Psoas muscle (tissue), 8 donors: ENCODE measurements around the gene ZBED4. TPM values are rescaled to one million over a fixed set of nuclear protein-coding genes. Genes with fewer than 3 reads are reported as not detected.

ENCODE experiments used
- ATAC-seq, 4 donors: fragments of 200-7000 bp; cut with Tn5 transposase; one replicate each; pipeline ENCODE4 v1.9.1; 2020; ENCODE audit warnings: moderate library complexity in 3 of 4, mild to moderate bottlenecking in 2 of 4
- DNase-seq, 2 donors: peaks; one replicate each; pipeline ENCODE4 v3.0.0-alpha.2; 2020
- H3K27ac ChIP-seq: fragments of 200-600 bp; one replicate; pipeline ENCODE4 v1.8.0; 2022
- H3K27me3 ChIP-seq, 3 donors: fragments of 200-600 bp in 1 of 3; one replicate each; pipeline versions ENCODE4 v1.6.1 to v1.8.0; 2013 to 2022; ENCODE audit warnings: low read length in 2 of 3, mild to moderate bottlenecking in 2 of 3, moderate library complexity in 1 of 3; ENCODE audit not compliant: insufficient read depth in 3 of 3
- H3K36me3 ChIP-seq, 2 donors: fragments of 200-600 bp in 1 of 2; one replicate each; pipeline versions ENCODE4 v1.6.1 to v1.8.0; 2013 to 2022; ENCODE audit warnings: low read depth in 1 of 2, mild to moderate bottlenecking in 1 of 2, moderate library complexity in 1 of 2; ENCODE audit not compliant: insufficient read depth in 1 of 2
- H3K4me1 ChIP-seq: fragments of 200-600 bp; one replicate; pipeline ENCODE4 v1.8.0; 2022
- H3K4me3 ChIP-seq: fragments of 200-600 bp; one replicate; pipeline ENCODE4 v1.8.0; 2022; ENCODE audit warnings: mild to moderate bottlenecking
- H3K9me3 ChIP-seq: fragments of 200-600 bp; one replicate; pipeline ENCODE4 v1.8.0; 2022
- CTCF ChIP-seq: fragments of 200-600 bp; IDR thresholded peaks from one replicate; pipeline ENCODE4 v1.8.0; 2022; ENCODE audit warnings: antibody characterized with exemption
- WGBS, 3 donors: extraction: QIAGEN DNeasy Blood & Tissue Kit; methylation state at CpG; one replicate each; pipeline versions ENCODE4 v1.1.6 to v1.1.7; 2013; 5-methylcytosine and 5-hydroxymethylcytosine counted together
- intact Hi-C, 2 donors: fragments of 100-400 bp; cut with DNase I; formaldehyde crosslinking; loops; one replicate each; pipeline versions ENCODE4 v1.11.0 to v1.14.2; 2022
- polyA plus RNA-seq, 3 donors: library from polyadenylated mRNA; stranded (reverse); fragments of 200-250 nt; gene quantifications; one replicate each; pipeline ENCODE4 v1.2.3, GENCODE V29; 2013
- total RNA-seq, 4 donors: library from RNA; stranded (reverse); fragmentation: NEBNext Ultra II Directional in 2 of 4; extraction: Animal tissue kit (Norgen Biotek cat#: 25700) in 2 of 4; gene quantifications; one replicate each; pipeline versions ENCODE4 v1.2.1 to v1.2.4, GENCODE V29; 2021 to 2023
- donor health status: healthy with polysubstance abuse.
- donor health status: DM: no; HTN: no; CAD: no; lungs with moderate emphysema.
- donor health status: Bipolar disorder and iron deficiency.
- donor health status: healthy.
- donor health status: DM: yes; HTN: yes; CAD: no.
- donor health status: DM: no; HTN: no; CAD: no.
- donor health status: DM: no; HTN: no; CAD: no.
- donor health status: DM: yes; HTN: yes; CAD: no.

ZBED4 gene
- total and polyA plus RNA-seq, 7 donors = 3.3 to 17.9 (median 8.3) TPM

- WGBS, 3 donors = 88 to 95% (median 89%) methylated on average over 23 to 24 of the region's 24 CpGs
- intact Hi-C loops = loop anchor here in 1 of 2 donors (10.0 kb wide), 1 partner anchor 259 kb away; the partner anchor contains the start of gene TRABD
- H3K36me3 ChIP-seq = peaks cover 0 to 44% of the 10 kb centered on the region in 2 donors
- peaks cover 6% of the 10 kb centered on the region for H3K4me1 ChIP-seq
- no peak for DNase-seq
- ATAC-seq = no peak
- H3K4me3 ChIP-seq = no peak overlapping the region
- no peak for TF ChIP-seq CTCF
- H3K27ac ChIP-seq = no peak overlapping the region
- H3K9me3 ChIP-seq = no peaks in the 10 kb centered on the region
- peaks cover 0 to 5% (median 0%) of the 10 kb centered on the region in 3 donors for H3K27me3 ChIP-seq
These were observed 72.0 kb downstream of the ZBED4 start for GRCh38 chr22:49925525-49926128.

- peaks cover 0 to 31% of the 10 kb centered on the region in 2 donors for H3K36me3 ChIP-seq
- intact Hi-C loops = loop anchor here in 1 of 2 donors (10.0 kb wide), 1 partner anchor 258 kb away; the partner anchor contains the start of gene TRABD
- TF ChIP-seq CTCF = no peak
- 76 to 81% (median 77%) methylated on average over 16 to 18 of the region's 18 CpGs for WGBS, 3 donors
- H3K4me3 ChIP-seq = no peak overlapping the region
- DNase-seq = no peak
- no peaks in the 10 kb centered on the region for H3K9me3 ChIP-seq
- H3K27me3 ChIP-seq = peaks cover 0 to 5% (median 0%) of the 10 kb centered on the region in 3 donors
- peaks cover 16% of the 10 kb centered on the region for H3K4me1 ChIP-seq
- H3K27ac ChIP-seq = no peak overlapping the region
- no peak for ATAC-seq
These were observed 73.3 kb downstream of the ZBED4 start for GRCh38 chr22:49926916-49927315.

- H3K27ac ChIP-seq = no peak overlapping the region
- H3K4me3 ChIP-seq = no peak overlapping the region
- no peaks in the 10 kb centered on the region for H3K9me3 ChIP-seq
- ATAC-seq (no peak), DNase-seq (no peak)
- 91 to 96% (median 94%) methylated on average over 23 to 26 of the region's 26 CpGs for WGBS, 3 donors
- H3K4me1 ChIP-seq = peaks cover 18% of the 10 kb centered on the region
- intact Hi-C loops = loop anchor here in 1 of 2 donors (10.0 kb wide), 1 partner anchor 257 kb away; the partner anchor contains the start of gene TRABD
- no peak for TF ChIP-seq CTCF
- H3K36me3 ChIP-seq = peaks cover 0 to 29% of the 10 kb centered on the region in 2 donors
- H3K27me3 ChIP-seq = peaks cover 0 to 5% (median 0%) of the 10 kb centered on the region in 3 donors
These were observed 74.0 kb downstream of the ZBED4 start for GRCh38 chr22:49927483-49928184.

- Histone ChIP-seq H3K27ac (no peak overlapping the region), H3K4me3 (no peak overlapping the region), H3K27me3 (peaks cover 0 to 5% (median 0%) of the 10 kb centered on the region in 3 donors), H3K9me3 (no peaks in the 10 kb centered on the region), H3K36me3 (peaks cover 0 to 26% of the 10 kb centered on the region in 2 donors), H3K4me1 (peaks cover 23% of the 10 kb centered on the region)
- intact Hi-C loops = loop anchor here in 1 of 2 donors (10.0 kb wide), 1 partner anchor 257 kb away; the partner anchor contains the start of gene TRABD
- TF ChIP-seq CTCF = no peak
- WGBS, 3 donors = 88 to 93% (median 89%) methylated on average over 8 of the region's 8 CpGs
- DNase-seq = no peak
- ATAC-seq = no peak
These were observed 74.5 kb downstream of the ZBED4 start for GRCh38 chr22:49928185-49928495.
